Suprapubic skin (tissue), 4 donors: Measurements from ENCODE around the gene CA12. TPM values are rescaled to one million over a fixed set of nuclear protein-coding genes. Genes with fewer than 3 reads are reported as not detected.
A peak's percentile ranks its signal among the peaks of the same experiment; 100 is the strongest.

Experiments used
- DNase-seq, 2 donors: peaks; one replicate each; pipeline ENCODE4 v3.0.0-alpha.2; 2019; ENCODE audit warnings: low spot score in 2 of 2
- H3K27ac ChIP-seq: fragments of 200-600 bp; sonication (generic); one replicate; pipeline ENCODE4 v1.5.1; 2019
- H3K27me3 ChIP-seq: fragments of 200-600 bp; sonication (generic); one replicate; pipeline ENCODE4 v1.5.1; 2019
- H3K36me3 ChIP-seq: fragments of 200-600 bp; sonication (generic); one replicate; pipeline ENCODE4 v1.5.1; 2019
- H3K4me1 ChIP-seq: fragments of 200-600 bp; sonication (generic); one replicate; pipeline ENCODE4 v1.5.1; 2019
- H3K4me3 ChIP-seq: fragments of 200-600 bp; sonication (generic); one replicate; pipeline ENCODE4 v1.5.1; 2019; ENCODE audit warnings: mild to moderate bottlenecking
- H3K9me3 ChIP-seq: fragments of 200-600 bp; sonication (generic); one replicate; pipeline ENCODE4 v1.5.1; 2019
- EP300 ChIP-seq: sonication (generic); formaldehyde crosslinking; IDR thresholded peaks from one replicate; pipeline ENCODE4 v1.6.1; 2017; ENCODE audit warnings: antibody characterized with exemption
- POLR2A ChIP-seq, 2 donors: fragments of 450-650 bp; IDR thresholded peaks; one replicate each; pipeline ENCODE4 v1.6.1; 2017; ENCODE audit warnings: antibody characterized with exemption in 2 of 2, mild to moderate bottlenecking in 2 of 2, moderate library complexity in 2 of 2
- POLR2AphosphoS5 ChIP-seq, 3 donors: sonication (generic); formaldehyde crosslinking; IDR thresholded peaks; one replicate each; pipeline ENCODE4 v1.6.1; 2017; ENCODE audit warnings: antibody characterized with exemption in 3 of 3
- WGBS: methylation state at CpG from one replicate; pipeline ENCODE4 v1.1.5; 2018; 5-methylcytosine and 5-hydroxymethylcytosine counted together
- total RNA-seq, 4 donors: library from RNA; depleted of rRNA; stranded (reverse); fragments of >200 nt; gene quantifications; one replicate each; pipeline ENCODE4 v1.1.0, GENCODE V29; 2016
- TF ChIP-seq, protein P1 (sequence below), 2 donors: fragments of 200-600 bp in 1 of 2; fragments of 450-650 bp in 1 of 2; sonication (generic) in 1 of 2; IDR thresholded peaks; one replicate each; pipeline ENCODE4 v1.5.1; 2016 to 2019; ENCODE audit warnings: antibody characterized with exemption in 2 of 2, mild to moderate bottlenecking in 1 of 2, moderate library complexity in 1 of 2

Gene CA12
- total RNA-seq, 4 donors from 2014 or later: 292 to 338 (median 317) TPM

DNA sequence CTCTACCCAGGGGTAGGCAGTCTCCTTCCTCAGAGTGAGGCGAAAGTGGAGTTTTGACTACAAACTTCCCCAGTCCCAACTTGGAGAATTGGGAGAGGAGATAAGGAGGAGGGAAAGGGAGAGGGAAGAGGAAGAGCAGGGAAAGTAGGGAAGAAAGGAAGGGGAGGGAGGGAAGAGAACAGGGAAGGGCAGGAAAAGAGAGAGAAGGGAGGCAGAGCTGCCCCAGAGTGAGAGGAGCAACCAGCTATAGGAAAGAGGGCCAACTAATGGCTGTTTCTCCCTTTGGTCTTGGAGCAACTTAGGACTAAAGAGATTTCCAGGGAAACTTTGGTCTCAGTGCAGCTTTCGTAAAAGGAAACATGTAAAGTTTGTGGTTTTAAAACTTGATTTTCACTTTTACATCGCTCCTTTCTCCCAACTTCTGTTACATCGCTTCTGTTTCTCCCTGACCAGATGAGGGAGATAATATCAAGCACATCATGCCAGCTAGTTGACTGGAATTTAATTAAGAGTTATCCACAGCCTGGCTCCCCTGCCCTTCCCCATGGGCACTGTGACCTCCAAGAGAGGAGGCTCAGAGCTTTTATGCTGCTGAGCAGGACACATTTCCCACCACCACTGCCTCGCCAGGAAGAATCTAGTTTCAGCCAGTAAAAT lies 1.4 kb downstream of the CA12 start:
- DNase-seq: no peak
- WGBS: 51% methylated on average over 5 of the region's 5 CpGs
- TF ChIP-seq POLR2A (IDR thresholded peaks at IDR 0.05): no peak
- TF ChIP-seq POLR2AphosphoS5 (IDR thresholded peaks at IDR 0.05): no peak
- TF ChIP-seq, protein P1, sequence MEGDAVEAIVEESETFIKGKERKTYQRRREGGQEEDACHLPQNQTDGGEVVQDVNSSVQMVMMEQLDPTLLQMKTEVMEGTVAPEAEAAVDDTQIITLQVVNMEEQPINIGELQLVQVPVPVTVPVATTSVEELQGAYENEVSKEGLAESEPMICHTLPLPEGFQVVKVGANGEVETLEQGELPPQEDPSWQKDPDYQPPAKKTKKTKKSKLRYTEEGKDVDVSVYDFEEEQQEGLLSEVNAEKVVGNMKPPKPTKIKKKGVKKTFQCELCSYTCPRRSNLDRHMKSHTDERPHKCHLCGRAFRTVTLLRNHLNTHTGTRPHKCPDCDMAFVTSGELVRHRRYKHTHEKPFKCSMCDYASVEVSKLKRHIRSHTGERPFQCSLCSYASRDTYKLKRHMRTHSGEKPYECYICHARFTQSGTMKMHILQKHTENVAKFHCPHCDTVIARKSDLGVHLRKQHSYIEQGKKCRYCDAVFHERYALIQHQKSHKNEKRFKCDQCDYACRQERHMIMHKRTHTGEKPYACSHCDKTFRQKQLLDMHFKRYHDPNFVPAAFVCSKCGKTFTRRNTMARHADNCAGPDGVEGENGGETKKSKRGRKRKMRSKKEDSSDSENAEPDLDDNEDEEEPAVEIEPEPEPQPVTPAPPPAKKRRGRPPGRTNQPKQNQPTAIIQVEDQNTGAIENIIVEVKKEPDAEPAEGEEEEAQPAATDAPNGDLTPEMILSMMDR (IDR thresholded peaks at IDR 0.05): no peak
- TF ChIP-seq EP300: no peak
- Histone ChIP-seq H3K27me3 (no peaks in the 10 kb centered on the region), H3K27ac (peak overlapping the region; percentile 71), H3K4me1 (peaks cover 43% of the 10 kb centered on the region), H3K4me3 (peak overlapping the region; percentile 59), H3K9me3 (no peaks in the 10 kb centered on the region), H3K36me3 (no peaks in the 10 kb centered on the region)

DNA sequence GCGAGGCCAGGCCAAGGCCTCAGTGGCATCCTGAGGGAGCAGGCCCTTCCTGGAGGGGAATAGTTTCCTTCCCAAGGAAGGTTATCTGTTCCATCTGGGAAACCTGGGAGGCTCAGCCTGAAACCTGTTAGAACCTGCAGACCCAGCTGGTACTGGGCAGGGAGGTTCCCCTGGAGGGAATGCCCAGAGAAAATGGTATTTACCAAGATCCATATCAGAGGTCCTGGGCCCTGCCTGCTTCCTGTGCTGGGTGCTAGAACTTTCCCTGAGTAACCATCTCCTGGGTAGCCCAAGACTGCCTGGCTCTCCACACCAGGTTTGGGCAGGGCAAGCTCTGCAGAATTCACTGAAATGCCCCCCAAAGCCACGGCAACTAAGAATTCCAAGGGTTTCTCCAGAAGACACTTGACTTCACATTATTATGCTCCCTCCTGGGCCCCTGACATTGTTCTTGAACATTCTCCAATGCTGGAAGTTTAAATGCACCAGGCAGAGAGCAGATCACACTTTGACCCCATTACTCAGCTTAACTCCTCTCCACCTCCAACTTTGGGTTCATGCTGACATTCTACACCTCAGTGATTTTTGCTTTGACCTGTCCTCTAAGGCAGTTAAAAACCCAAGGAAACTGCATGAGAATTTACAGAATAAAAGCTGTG lies 2.0 kb downstream of the CA12 start:
- Histone ChIP-seq H3K4me1 (peaks cover 49% of the 10 kb centered on the region), H3K9me3 (no peaks in the 10 kb centered on the region), H3K27me3 (no peaks in the 10 kb centered on the region), H3K36me3 (no peaks in the 10 kb centered on the region), H3K4me3 (peak overlapping the region; percentile 59), H3K27ac (peak overlapping the region; percentile 71)
- DNase-seq: no peak
- WGBS: 60% methylated on average over 2 of the region's 2 CpGs
- TF ChIP-seq EP300: no peak
- TF ChIP-seq POLR2A (IDR thresholded peaks at IDR 0.05): no peak
- no peak for TF ChIP-seq POLR2AphosphoS5 (IDR thresholded peaks at IDR 0.05)
- TF ChIP-seq, protein P1 (IDR thresholded peaks at IDR 0.05): no peak

DNA sequence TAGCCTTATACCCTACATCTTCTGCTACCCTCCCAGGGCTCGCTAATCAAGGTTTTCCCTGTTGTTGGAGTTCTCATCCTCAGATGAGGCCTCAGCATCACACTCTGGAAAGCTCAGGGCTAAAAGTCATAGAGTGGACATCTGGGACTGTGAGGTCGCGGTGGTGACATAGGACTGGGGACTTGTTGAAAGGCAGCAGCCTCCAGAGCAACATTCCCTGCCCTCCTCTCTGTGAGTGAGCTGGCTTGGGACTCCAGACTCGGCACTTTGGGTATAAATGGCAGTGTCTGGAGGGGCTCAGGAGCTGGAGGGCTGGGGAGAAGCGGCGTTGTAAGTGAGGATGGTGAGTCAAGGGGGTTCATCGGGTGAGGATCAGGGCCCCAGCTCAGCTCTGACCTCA lies 2.7 kb downstream of the CA12 start:
- H3K4me3 ChIP-seq: peak overlapping the region; percentile 59
- H3K36me3 ChIP-seq: no peaks in the 10 kb centered on the region
- 74% methylated on average over 7 of the region's 7 CpGs for WGBS
- H3K27me3 ChIP-seq: no peaks in the 10 kb centered on the region
- DNase-seq: no peak
- H3K27ac ChIP-seq: peak overlapping the region; percentile 71
- no peaks in the 10 kb centered on the region for H3K9me3 ChIP-seq
- no peak for TF ChIP-seq EP300
- no peak for TF ChIP-seq POLR2A (IDR thresholded peaks at IDR 0.05)
- no peak for TF ChIP-seq POLR2AphosphoS5 (IDR thresholded peaks at IDR 0.05)
- TF ChIP-seq, protein P1 (IDR thresholded peaks at IDR 0.05): no peak
- H3K4me1 ChIP-seq: peaks cover 56% of the 10 kb centered on the region

DNA sequence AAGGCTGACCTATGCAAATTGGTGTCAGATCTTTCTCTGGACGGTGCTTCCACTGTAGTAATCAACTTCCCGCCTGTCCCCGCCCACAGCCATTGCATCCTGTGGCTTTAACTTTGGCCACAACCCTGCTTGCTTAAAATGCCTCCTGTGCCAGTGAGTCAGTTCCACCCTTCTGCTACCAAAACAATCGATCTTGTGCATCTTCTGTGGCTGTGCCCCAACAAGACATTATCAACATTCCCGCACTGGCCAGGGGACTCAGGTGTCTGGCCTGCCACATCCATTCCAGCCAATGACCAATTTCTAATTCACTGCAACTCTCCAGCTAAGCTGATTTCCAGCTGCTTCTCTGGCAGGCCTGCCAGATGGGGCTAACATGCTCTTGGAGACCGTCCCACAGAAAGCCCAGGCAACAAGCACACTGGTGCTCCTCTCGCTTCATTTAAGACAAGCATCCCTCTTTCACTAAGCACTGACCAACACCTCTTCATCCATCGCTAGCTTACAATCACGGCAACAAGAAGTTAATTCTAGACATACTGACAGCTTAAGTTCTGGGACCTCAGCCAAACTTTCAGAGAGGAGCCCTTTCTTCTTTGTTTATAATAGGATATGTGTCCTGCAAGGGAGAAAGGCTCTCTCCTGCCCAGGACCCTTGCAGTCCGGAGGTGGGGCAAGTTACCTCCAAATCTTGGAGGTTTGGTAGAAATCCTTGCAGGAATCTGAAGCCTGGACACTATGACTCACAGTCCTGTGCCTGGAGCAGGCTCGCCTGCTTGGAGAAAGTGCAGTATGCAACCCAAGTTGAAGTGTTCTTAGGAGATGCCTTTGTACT lies 6.7 kb downstream of the CA12 start:
- peak in 1 of 3 donors; percentile 8 for TF ChIP-seq POLR2AphosphoS5 (IDR thresholded peaks at IDR 0.05)
- TF ChIP-seq, protein P1 (IDR thresholded peaks at IDR 0.05): no peak
- WGBS: 21% methylated on average over 10 of the region's 11 CpGs
- Histone ChIP-seq H3K9me3 (no peaks in the 10 kb centered on the region), H3K4me1 (peaks cover 70% of the 10 kb centered on the region), H3K4me3 (no peak overlapping the region), H3K36me3 (no peaks in the 10 kb centered on the region), H3K27me3 (no peaks in the 10 kb centered on the region), H3K27ac (peak overlapping the region; percentile 97)
- peak in 1 of 2 donors; percentile 83 for DNase-seq
